HUES64 (cell line): Measurements from ENCODE around the gene OR6S1.
A peak's percentile ranks its signal among the peaks of the same experiment; 100 is the strongest.
"Not testable (repeated sequence)": the region's sequence is repeated elsewhere in the genome, so short reads cannot be mapped to it uniquely, and the experiment has no call there.

Source experiments
- H3K27ac ChIP-seq: 2 replicates; pipeline ENCODE4 v1.7.0; 2013; ENCODE audit warnings: low read depth, low read length, inconsistent platforms
- H3K27me3 ChIP-seq: 2 replicates; pipeline ENCODE4 v1.6.1; 2013; ENCODE audit warnings: mild to moderate bottlenecking, low read length; ENCODE audit not compliant: insufficient read depth
- H3K36me3 ChIP-seq: 2 replicates; pipeline ENCODE4 v1.6.1; 2013; ENCODE audit warnings: mild to moderate bottlenecking, low read length; ENCODE audit not compliant: insufficient read depth
- H3K4me1 ChIP-seq: 2 replicates; pipeline ENCODE4 v1.6.1; 2013; ENCODE audit warnings: mild to moderate bottlenecking, low read length, moderate library complexity; ENCODE audit not compliant: insufficient read depth
- H3K4me3 ChIP-seq: 2 replicates; pipeline ENCODE4 v1.5.1; 2013; ENCODE audit warnings: mild to moderate bottlenecking, low read length, moderate library complexity
- H3K9ac ChIP-seq: 2 replicates; pipeline ENCODE4 v1.6.1; 2013; ENCODE audit warnings: mild to moderate bottlenecking, low read depth, low read length
- H3K9me3 ChIP-seq: 2 replicates; pipeline ENCODE4 v1.6.1; 2013; ENCODE audit warnings: low read depth, low read length; ENCODE audit not compliant: insufficient read depth
- WGBS: fragments of 150-250, 120-280 bp; methylation state at CpG from one replicate; pipeline ENCODE4 v1.1.7; 2013; ENCODE audit warnings: missing lambda C conversion rate; 5-methylcytosine and 5-hydroxymethylcytosine counted together

OR6S1 gene

DNA sequence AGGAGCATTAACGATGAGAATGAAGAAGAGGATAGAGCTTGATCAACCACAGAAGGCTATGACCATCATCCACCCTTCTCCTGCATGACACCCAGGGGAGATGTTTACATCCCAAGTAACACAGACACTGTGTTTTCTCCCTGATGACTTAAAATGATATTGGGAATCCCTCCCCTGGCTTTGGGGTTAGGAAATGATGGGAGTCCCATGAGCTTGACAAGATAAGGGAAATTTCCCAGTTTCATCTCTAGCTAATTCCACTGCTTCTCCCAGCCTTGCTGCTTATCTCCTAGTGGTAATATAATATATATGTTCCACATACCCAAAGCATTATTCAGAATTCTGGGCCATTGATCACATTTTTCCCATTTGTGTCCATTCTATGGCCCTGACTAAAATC is 4.0 kb upstream of the OR6S1 start:
- 86% methylated on average over 1 of the region's 1 CpG for WGBS
- H3K4me1 ChIP-seq = no peaks in the 10 kb centered on the region
- H3K9ac ChIP-seq = no peak overlapping the region
- H3K27ac ChIP-seq = no peak overlapping the region
- no peaks in the 10 kb centered on the region for H3K36me3 ChIP-seq
- no peaks in the 10 kb centered on the region for H3K9me3 ChIP-seq
- no peak overlapping the region for H3K4me3 ChIP-seq
- H3K27me3 ChIP-seq = no peaks in the 10 kb centered on the region; the same call in 1 of the 2 replicates

DNA sequence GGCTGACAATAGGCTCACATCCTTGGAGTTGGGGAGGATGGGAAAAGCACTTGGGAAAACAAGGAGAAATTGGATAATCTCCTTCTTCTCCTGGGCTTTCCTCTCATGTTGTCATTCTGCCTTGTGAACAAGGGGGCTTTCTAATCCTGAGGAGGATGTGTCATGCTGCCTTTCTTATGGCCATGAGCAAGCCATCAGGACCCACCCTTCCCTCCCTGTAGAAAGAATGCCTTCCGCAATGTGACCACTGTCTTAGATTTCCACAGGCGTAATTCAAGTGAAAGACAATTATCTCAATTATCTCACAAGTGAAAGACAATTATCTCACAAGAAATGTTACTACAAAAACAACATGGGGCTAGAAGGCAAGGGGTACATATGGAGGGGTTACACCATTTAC is 3.0 kb upstream of the OR6S1 start:
- H3K27ac ChIP-seq = no peak overlapping the region
- H3K9me3 ChIP-seq = no peaks in the 10 kb centered on the region
- H3K4me1 ChIP-seq = no peaks in the 10 kb centered on the region
- H3K4me3 ChIP-seq = no peak overlapping the region
- 89% methylated on average over 2 of the region's 2 CpGs for WGBS
- H3K9ac ChIP-seq = no peak overlapping the region
- no peaks in the 10 kb centered on the region; the same call in 1 of the 2 replicates for H3K27me3 ChIP-seq
- H3K36me3 ChIP-seq = no peaks in the 10 kb centered on the region

DNA sequence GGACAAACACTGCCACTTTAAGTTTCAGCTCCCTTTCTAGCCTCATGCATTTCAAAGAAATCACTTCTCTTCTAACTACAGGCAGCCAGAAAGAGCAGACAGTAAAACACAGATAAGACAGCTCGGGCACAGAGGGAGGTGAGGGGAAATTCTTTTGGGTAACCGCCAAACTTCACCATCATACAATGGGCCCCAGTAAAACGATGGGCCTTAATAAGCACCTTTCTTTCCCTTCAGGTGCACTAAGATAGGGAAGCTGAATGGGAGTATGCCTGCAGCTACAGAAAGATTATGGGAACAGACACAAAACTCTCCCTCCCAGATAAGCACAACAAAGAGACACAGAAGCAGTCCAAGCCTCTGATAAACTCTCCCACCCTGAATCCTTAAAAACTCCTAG is 1.3 kb upstream of the OR6S1 start:
- H3K27ac ChIP-seq, H3K27me3 ChIP-seq, H3K4me3 ChIP-seq, H3K4me1 ChIP-seq, H3K36me3 ChIP-seq, H3K9me3 ChIP-seq, H3K9ac ChIP-seq: not testable (repeated sequence)
- no CpG with 5 or more reads among the region's 3 CpGs for whole genome bisulfite sequencing

DNA sequence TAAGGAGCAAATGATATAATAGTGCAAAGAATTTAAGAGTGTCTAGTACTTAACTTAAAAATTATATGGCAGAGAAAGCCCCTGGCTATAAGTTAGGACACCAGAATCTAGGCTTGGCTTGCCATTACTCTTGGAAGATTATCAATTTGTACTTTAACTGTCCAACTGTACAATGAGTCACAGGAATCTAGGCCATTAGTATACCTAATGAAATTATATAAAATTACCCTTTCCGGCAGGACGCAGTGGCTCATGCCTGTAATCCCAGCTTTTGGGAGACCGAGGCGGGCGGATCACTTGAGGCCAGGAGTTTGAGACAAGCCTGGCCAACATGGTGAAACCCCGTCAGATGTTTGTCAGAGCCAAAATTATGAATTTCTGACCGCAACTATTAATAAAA is 691 bp upstream of the OR6S1 start:
- 95% methylated on average over 7 of the region's 7 CpGs for WGBS
- no peaks in the 10 kb centered on the region for H3K36me3 ChIP-seq
- H3K4me1 ChIP-seq = no peaks in the 10 kb centered on the region
- H3K9ac ChIP-seq = no peak overlapping the region
- no peaks in the 10 kb centered on the region for H3K9me3 ChIP-seq
- H3K27ac ChIP-seq = no peak overlapping the region
- no peak overlapping the region for H3K4me3 ChIP-seq
- H3K27me3 ChIP-seq = no peaks in the 10 kb centered on the region; the same call in 1 of the 2 replicates

DNA sequence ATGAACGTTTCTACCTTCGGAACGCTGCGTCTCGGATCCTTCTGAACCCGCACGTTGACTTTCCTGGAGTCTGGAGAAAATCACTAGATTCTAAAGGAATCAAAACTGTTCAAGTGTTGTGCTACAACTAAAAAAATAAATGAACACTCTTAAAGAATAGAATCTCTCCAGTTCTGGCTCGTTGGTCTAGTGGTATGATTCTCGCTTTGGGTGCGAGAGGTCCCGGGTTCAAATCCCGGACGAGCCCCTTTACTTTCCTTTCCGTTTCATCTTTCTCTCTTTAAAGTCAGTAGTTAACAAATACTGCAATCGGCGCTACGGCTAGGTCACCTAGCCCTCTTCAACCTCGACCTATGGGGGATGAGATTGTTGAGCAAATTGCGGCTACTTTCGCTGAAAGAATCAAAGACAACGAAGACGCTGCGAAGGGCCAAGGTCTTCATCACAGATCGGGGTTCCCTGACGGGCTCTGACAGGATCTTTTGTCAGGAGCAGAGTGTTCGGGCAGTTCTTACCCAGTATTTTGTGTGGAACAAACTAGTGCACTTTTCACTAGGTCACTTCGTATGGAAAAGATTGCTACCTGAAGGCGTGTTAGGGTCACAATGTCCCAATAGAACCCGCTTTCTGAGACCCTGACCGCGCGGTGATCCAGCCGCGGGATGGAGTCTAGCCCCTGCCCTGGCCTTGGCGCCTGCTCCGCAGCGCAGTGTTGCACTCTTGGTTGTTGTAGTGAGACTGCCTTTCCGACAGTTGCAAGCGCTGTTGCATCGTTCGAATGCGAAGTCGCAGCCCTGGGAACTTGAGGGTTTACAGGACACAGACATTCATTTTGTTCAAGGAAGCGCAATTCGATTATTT is 8.4 kb downstream of the OR6S1 start:
- Histone ChIP-seq H3K4me3 (peak overlapping the region; percentile 82), H3K36me3 (no peaks in the 10 kb centered on the region), H3K27ac (no peak overlapping the region), H3K9ac (peak overlapping the region; percentile 2; the same call in 1 of the 2 replicates), H3K27me3 (peaks cover 41% of the 10 kb centered on the region), H3K9me3 (no peaks in the 10 kb centered on the region), H3K4me1 (peaks cover 4% of the 10 kb centered on the region; the same call in 1 of the 2 replicates)
- WGBS = 3% methylated on average over 44 of the region's 45 CpGs

DNA sequence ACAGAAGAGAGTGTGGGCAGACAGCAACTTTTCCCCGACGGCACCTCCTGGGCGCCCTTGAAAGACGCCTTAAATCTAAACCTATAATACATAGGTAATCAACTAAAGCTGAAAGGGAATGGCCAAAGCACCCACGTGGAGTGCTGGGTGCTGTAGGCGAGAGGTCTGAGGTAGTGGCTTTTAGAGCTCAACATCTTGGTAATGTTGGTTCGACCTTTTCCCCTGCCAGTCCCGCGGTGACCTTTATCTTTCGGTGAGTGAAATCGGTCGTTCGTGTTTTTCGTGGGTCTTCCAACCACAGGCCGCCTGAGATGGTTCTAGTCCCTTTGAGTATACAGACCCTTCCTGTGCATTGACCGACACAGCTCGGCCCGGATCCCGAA is 9.1 kb downstream of the OR6S1 start:
- H3K9me3 ChIP-seq = no peaks in the 10 kb centered on the region
- H3K36me3 ChIP-seq = no peaks in the 10 kb centered on the region
- peaks cover 9% of the 10 kb centered on the region for H3K4me1 ChIP-seq
- H3K4me3 ChIP-seq = peak overlapping the region; percentile 82
- no peak overlapping the region for H3K9ac ChIP-seq
- WGBS = under 1% methylated on average over 19 of the region's 19 CpGs
- no peak overlapping the region for H3K27ac ChIP-seq
- H3K27me3 ChIP-seq = peaks cover 46% of the 10 kb centered on the region

DNA sequence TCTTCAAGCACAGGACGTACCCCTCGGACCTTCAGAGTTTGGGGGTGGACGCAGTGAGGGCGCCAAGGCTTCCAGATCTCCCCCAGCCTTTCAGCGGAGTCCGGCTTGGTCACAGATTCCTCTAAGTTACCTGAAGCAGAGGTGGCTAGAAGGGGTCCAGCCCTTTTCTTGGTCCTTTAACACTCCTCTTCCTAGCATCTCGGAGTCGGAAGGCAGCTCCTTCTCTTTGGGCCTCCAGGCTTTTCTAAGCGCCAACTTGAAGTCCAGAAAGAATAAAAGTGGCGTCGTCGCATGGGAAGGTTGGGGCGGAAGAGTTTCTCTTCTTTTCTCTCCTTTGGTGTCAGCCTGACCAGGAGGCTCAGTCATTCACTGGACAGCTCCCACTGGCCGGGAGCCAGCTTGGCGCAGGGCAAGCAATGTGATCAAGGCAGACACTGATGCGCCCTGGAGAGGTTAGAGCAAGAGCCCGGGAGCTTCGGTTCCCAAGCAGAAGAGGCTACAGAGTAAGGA is 9.6 kb downstream of the OR6S1 start:
- Histone ChIP-seq H3K27me3 (peaks cover 47% of the 10 kb centered on the region), H3K9ac (no peak overlapping the region), H3K9me3 (no peaks in the 10 kb centered on the region), H3K4me1 (peaks cover 12% of the 10 kb centered on the region), H3K27ac (no peak overlapping the region), H3K36me3 (no peaks in the 10 kb centered on the region), H3K4me3 (peak overlapping the region; percentile 82)
- 1% methylated on average over 17 of the region's 18 CpGs for WGBS

DNA sequence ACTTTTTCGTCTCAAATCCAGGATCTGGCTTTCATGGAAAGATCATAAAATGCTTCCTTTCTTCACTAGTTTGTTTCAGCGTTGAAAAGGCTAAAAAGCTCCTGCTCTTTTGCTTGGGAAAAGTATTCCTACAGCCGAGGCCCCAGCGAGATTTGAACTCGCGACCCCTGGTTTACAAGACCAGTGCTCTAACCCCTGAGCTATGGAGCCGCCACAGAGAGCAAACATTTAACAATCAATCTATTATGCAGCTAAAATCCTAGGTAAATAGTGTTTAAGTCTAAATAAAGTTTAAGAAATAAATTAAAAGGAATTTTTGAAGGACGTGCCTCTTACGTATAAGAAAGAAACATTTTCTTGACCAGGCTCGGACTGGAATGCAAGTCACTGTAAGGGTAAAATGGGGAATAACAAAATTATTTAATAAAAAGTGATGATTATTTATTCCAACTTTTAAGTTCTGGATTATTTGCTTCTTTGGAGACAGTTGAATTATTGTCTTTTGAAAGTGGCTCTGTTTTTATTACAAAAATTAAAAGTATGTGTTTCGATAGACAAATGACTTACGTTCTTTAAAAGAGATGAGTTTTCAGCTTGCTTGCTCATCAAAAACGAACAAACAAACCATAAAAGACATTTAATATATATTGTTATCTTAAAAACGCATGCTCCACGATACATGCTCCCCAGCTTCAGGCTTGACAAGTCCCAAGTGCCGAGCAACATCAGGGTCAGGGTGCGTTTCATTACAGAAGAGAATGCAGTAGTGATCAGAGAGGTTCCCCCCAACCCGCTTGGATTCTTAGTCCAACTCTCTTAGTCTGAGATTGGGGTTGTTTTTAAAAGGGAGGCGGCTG is 10.2 kb downstream of the OR6S1 start:
- Histone ChIP-seq H3K36me3 (no peaks in the 10 kb centered on the region), H3K9ac (peak overlapping the region; percentile 46), H3K27me3 (peaks cover 54% of the 10 kb centered on the region), H3K27ac (no peak overlapping the region), H3K4me3 (peak overlapping the region; percentile 82), H3K9me3 (no peaks in the 10 kb centered on the region), H3K4me1 (peaks cover 16% of the 10 kb centered on the region)
- WGBS = 3% methylated on average over 18 of the region's 19 CpGs

DNA sequence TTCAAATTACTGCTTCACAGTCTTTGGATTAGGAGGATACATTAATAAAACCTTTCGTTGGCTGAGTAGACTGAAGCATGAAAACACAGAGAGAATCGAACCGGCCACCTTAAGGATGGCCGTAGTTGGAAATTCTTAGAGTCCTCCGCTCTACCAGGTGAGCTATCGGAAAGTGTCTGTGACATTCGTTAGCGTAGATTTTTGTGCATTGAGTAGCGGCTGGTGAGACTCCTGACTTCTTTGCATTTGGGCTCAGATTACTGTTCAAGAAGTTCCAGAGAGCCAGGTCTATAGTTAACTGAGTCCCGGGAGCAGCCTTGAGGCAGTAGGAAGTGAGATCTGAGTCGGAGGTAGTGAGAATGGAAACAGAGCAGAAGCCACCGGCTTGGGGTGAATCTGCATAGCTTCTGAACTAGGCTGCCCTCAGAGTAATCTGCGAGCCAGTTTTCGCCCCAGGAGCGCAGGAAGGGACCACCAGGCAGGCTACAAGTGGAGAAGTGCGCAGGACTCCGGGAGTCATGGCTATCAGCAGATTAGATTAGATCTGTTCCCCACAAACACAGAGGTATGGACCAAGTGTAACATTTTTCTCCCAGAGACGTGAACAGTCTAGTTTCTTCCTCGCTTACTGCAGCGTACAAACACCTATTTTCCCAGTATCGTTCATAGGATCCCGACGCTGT is 11.0 kb downstream of the OR6S1 start:
- peak overlapping the region; percentile 82 for H3K4me3 ChIP-seq
- 1% methylated on average over 23 of the region's 23 CpGs for WGBS
- H3K9me3 ChIP-seq = no peaks in the 10 kb centered on the region
- H3K4me1 ChIP-seq = peaks cover 17% of the 10 kb centered on the region
- peaks cover 56% of the 10 kb centered on the region for H3K27me3 ChIP-seq
- peak overlapping the region; percentile 46 for H3K9ac ChIP-seq
- no peak overlapping the region for H3K27ac ChIP-seq
- H3K36me3 ChIP-seq = no peaks in the 10 kb centered on the region

DNA sequence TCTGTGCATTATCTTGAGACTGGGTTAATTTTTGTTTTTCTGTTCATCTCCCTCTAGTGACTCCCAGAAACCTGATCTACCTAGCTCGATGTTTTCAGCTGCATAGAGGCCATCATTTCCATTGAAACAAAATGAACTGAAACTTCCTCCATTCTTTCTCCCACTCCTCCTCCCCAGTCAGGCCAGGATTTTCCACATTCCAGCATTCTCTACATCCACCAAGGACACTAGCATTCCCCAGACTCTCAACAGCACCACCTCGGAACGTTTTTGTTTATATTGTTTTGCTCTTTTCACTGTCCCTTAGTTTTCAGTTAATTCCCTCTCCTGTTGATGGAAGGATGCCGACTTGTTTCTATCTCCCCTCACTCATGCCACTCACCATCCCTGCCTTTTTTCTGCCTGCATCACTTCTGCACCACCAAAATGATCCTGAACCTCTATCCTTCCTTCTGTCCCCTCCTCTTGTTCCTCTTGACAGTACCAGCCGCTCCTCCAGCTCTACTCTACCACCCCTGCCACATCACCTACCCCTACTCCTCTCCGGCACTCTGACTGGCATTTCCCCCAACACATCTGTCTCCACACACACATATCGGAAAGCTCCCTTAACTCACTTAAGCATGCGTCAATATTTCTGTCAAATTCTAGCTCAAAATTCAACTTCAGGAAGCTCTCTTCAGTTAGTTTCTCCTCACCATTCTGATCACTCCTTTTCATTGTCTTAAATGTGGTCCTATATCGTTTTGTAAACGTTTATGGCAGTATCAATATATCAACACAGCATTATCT is 13.2 kb downstream of the OR6S1 start:
- WGBS = 46% methylated on average over 10 of the region's 10 CpGs
- no peak overlapping the region for H3K9ac ChIP-seq
- H3K4me1 ChIP-seq = peaks cover 17% of the 10 kb centered on the region
- peaks cover 43% of the 10 kb centered on the region for H3K27me3 ChIP-seq
- no peaks in the 10 kb centered on the region for H3K9me3 ChIP-seq
- no peaks in the 10 kb centered on the region for H3K36me3 ChIP-seq
- H3K4me3 ChIP-seq = peak overlapping the region; percentile 45
- no peak overlapping the region for H3K27ac ChIP-seq
